ENCODE results near the gene OXGR1.
A peak's percentile ranks its signal among the peaks of the same experiment; 100 is the strongest.
"Not testable (repeated sequence)": the region's sequence is repeated elsewhere in the genome, so short reads cannot be mapped to it uniquely, and the experiment has no call there.

The OXGR1 gene

DNA sequence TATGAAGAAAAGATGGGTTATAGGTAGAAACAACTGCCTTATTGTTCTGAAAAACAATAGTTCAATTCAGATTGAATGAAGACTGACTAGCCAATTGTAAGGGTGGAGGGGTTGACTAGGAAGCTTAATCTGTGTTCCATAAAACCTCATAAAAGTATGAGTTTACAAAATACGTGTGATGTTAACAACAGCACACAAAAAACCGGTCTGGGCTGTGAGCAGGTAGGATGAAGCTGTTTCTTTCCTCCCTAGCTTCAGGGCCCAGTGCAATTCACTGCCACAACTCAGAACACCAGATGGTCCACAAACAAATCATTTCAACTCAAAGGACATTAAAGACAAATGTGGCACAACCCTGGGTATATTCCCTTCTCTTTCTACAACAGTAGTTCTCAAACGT, 3.2 kb downstream of the OXGR1 start:
- H3K4me3 ChIP-seq (replicated peaks in 1 of 2; ENCODE audit: low read depth in 2 of 2, low read length in 2 of 2): no peak overlapping the region
- TF ChIP-seq, protein P1, sequence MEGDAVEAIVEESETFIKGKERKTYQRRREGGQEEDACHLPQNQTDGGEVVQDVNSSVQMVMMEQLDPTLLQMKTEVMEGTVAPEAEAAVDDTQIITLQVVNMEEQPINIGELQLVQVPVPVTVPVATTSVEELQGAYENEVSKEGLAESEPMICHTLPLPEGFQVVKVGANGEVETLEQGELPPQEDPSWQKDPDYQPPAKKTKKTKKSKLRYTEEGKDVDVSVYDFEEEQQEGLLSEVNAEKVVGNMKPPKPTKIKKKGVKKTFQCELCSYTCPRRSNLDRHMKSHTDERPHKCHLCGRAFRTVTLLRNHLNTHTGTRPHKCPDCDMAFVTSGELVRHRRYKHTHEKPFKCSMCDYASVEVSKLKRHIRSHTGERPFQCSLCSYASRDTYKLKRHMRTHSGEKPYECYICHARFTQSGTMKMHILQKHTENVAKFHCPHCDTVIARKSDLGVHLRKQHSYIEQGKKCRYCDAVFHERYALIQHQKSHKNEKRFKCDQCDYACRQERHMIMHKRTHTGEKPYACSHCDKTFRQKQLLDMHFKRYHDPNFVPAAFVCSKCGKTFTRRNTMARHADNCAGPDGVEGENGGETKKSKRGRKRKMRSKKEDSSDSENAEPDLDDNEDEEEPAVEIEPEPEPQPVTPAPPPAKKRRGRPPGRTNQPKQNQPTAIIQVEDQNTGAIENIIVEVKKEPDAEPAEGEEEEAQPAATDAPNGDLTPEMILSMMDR (IDR thresholded peaks at IDR 0.05; ENCODE audit: low read depth, low read length): no peak
- DNase-seq (ENCODE audit: low read depth in 2 of 2): no peak

DNA sequence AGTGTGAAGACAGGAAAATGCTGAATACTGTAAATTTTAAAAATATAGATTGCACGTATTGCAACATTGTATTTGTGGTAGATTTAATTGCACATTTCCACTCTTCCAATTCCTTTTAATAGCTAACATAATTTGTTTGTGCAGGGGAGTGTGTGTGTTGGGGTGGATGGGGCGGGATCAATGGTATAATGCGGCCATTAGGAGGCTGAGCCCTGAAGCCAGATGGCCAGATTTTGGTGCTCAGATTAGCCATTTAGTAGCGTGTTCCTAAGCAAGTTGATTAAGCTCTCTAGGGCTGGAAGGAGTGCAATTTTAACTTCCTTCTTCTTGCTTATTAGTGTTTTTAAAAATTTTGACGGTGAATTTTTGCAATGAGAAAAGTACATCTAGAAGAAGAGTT, 5.8 kb downstream of the OXGR1 start:
- H3K4me3 ChIP-seq (replicated peaks in 1 of 2; ENCODE audit: low read depth in 2 of 2, low read length in 2 of 2): no peak overlapping the region
- DNase-seq (ENCODE audit: low read depth in 2 of 2): no peak
- TF ChIP-seq, protein P1 (IDR thresholded peaks at IDR 0.05; ENCODE audit: low read depth, low read length): no peak

DNA sequence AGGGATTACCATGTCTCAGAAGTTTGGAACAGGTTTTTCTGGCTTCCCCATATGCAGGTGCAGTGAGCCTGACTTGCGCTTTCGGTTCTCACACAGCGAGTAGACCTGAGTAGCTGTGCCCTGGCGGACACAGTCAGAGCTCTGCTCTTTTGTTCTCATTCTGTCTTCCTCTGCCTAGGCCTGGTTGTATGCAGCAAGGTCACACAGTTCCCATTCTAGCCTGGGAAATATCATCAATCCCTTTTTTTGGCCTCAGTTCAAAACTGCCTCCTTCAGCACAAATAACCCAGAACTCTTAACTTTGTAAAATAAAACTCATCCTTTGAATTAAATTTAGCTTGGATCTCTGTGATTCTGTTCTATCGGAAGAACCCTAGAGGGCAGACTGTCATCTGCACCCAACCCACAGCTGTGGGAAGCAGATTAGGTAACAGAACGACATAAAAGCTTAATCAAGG, 10.2 kb downstream of the OXGR1 start:
- peak in 1 of 2 donors; percentile 45 for DNase-seq (ENCODE audit: low read depth in 2 of 2)

DNA sequence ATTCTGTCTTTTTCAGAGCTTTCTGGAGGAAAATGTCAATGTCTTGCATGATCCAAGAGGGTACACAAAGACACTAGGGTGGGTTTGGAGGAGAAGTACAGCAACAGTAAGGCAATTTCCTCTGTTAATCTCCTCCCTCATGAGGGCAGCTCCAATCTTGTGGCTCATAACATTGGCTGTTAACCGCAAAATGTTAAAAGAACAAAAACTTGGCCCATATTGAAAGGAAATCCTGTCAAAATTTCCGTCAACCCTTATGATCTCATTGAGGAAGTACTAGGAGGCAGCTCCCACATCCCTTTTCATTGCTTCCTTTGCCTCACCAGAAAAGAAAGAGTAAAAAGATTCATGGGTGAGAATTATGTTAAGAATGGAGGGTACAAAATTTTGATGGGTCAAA, 11.6 kb downstream of the OXGR1 start:
- no peak overlapping the region for H3K4me3 ChIP-seq (replicated peaks in 1 of 2; ENCODE audit: low read depth in 2 of 2, low read length in 2 of 2)
- TF ChIP-seq, protein P1 (IDR thresholded peaks at IDR 0.05; ENCODE audit: low read depth, low read length): no peak
- DNase-seq (ENCODE audit: low read depth in 2 of 2): peak; percentile 72 to 90

More for the DNA sequence above, 10.2 kb downstream of the OXGR1 start:
- TF ChIP-seq, protein P1 (IDR thresholded peaks at IDR 0.05; ENCODE audit: low read depth, low read length): peak; percentile 24
- H3K4me3 ChIP-seq (replicated peaks in 1 of 2; ENCODE audit: low read depth in 2 of 2, low read length in 2 of 2): no peak overlapping the region

DNA sequence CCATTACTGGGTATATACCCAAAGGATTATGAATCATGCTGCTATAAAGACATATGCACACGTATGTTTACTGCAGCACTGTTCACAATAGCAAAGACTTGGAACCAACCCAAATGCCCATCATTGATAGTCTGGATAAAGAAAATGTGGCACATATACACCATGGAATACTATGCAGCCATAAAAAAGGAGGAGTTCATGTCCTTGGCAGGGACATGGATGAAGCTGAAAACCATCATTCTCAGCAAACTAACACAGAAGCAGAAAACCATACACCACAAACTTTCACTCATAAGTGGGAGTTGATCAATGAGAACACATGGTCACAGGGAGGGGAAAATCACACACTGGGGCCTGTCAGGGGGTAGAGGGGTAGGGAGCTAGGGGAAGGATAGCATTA, 14.4 kb downstream of the OXGR1 start:
- H3K4me3 ChIP-seq (replicated peaks in 1 of 2; ENCODE audit: low read depth in 2 of 2, low read length in 2 of 2); DNase-seq (ENCODE audit: low read depth in 2 of 2): not testable (repeated sequence)

DNA sequence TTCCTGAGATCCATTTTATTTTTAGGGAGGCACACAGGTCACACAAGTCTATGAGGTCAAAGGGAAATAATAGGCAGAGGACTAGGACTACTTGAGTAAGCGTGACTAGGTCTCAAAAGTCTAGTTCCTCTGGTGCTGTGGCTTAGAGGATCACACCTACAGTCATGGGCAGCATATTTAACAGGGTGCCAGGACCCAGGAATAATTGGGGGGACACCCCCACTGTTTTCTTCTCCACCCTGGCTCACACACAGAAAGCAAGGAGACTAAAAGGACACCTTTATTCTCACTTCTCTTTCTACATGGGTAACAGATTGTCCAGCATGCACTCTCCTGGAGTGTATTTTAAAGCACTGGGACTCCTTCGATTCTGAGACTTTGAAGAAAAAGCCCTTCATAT, 26.2 kb downstream of the OXGR1 start:
- TF ChIP-seq, protein P1 (IDR thresholded peaks at IDR 0.05; ENCODE audit: low read depth, low read length): no peak
- DNase-seq (ENCODE audit: low read depth in 2 of 2): no peak
- no peak overlapping the region for H3K4me3 ChIP-seq (replicated peaks in 1 of 2; ENCODE audit: low read depth in 2 of 2, low read length in 2 of 2)

DNA sequence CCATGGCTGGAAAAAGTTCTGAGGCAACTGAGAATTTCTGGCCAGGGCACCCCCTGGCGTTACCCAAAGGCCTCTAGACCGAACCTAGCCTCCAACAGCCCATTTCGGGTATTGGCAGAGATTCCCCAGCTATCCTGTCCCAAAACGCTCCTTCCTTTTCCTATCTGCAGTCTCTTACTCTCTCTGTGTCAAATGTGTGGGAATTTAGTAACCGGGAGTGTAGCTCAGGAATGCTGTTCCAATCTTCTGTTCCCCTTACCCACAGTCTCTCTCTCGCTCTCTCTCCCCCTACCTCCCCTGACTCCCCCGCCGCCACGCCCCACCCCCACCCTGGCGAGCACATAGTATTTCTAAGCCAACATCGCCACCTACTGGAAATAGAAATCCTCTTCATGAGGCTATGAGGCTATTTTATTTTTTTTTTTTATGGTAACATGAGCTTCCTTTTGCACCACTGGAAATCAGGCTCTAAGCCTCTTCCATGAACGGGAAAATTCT, 27.0 kb downstream of the OXGR1 start:
- DNase-seq (ENCODE audit: low read depth in 2 of 2): peak in 1 of 2 donors; percentile 31
- no peak overlapping the region for H3K4me3 ChIP-seq (replicated peaks in 1 of 2; ENCODE audit: low read depth in 2 of 2, low read length in 2 of 2)
- TF ChIP-seq, protein P1 (IDR thresholded peaks at IDR 0.05; ENCODE audit: low read depth, low read length): no peak

Data from cardiac fibroblast (primary cell).